PC-3 (cell line): ENCODE data around the gene TDRKH.

Experiments
- CTCF ChIP-seq: fragments of 300-600 bp; sonication (generic); conservative IDR thresholded peaks from 2 replicates; pipeline ENCODE4 v1.5.1; 2017; ENCODE audit warnings: antibody characterized with exemption, low read depth, mild to moderate bottlenecking, low read length
- EZH2 ChIP-seq: fragments of 300-600 bp; sonication (generic); IDR thresholded peaks from one replicate; pipeline ENCODE4 v1.6.1; 2017; ENCODE audit warnings: antibody characterized with exemption, mild to moderate bottlenecking, low read length; ENCODE audit not compliant: unreplicated experiment

GRCh38 chr1:151733126-151733525 is 57.2 kb downstream of the TDRKH start:
- TF ChIP-seq CTCF, result no peak
- TF ChIP-seq EZH2, result no peak
